ENCODE data around the gene CNTN5.

Gene CNTN5

DNA sequence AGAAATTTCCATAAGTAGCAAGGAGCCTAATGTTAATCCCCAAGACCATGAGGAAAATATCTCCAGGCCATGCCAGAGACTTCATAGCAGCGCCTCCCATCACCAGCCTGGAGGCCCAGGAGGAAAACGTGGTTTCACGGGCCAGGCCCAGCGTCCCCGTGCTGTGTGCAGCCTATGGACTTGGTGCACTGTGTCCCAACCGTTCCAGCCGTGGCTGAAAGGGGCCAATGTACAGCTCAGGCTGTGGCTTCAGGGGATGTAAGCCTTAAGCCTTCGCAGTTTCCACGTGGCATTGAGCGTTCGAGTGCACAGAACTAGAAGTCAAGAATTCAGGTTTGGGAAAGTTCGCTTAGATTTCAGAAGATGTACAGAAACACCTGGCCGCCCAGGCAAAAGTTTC lies 510.7 kb downstream of the CNTN5 start:
- FAIRE-seq = no peak

DNA sequence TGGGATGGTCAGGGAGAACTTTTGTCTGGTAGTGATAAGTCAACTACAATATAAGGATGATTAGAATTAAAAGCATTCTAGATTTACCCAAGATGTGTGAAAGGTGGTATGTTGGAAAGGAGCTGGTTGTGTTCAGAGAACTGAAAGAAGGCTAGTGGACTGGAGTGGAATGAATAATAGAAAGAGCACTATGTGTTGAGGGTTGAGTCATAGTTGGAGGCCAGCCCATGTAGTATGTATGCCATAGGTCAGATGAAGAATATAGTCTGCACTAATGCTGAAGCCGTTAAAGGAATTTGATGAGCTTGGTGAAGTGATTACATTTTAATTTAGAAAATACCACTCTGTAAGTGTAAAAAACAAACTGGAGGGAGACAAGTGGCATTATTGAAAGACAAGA lies 514.1 kb downstream of the CNTN5 start:
- no peak for FAIRE-seq

- no peak for FAIRE-seq
Observed at GRCh38 chr11:99535406-99535805, 514.7 kb downstream of the CNTN5 start.

DNA sequence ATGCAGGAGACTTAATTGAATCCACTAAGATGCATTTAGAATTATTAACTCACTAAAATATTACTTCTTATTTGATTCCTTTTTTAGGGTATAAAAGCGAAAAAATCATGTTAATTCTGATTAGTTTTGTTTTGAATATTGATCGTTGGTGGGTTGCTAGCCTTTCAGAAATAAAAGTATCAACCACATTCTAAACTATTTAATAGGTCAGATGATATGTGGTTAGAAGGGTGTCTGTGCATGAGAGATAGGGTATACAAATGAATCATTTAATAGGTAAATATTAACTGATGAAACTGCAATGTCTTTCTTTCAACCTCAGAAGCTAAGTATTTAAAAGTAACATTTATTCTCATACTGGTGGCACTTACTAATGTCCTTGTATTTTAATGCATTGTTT lies 515.1 kb downstream of the CNTN5 start:
- no peak for FAIRE-seq

DNA sequence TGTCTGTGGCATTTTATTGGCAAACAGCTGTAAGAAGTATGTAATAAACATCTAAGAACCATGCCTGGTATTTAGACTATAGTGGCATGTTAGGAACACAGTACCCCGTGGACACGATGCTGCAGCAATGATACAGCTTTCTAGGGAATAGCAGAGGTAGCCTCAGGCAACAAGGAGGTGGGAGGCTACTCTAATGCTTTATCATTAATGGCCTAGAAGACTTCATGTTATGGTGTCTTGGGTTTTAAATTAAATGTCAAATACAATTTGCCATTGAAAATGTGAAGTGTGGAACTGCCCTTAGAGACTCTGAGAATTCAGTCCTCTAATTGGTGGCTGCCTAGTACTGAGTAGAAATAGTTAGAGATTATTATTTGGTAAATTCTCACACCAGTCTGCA lies 516.9 kb downstream of the CNTN5 start:
- no peak for FAIRE-seq

DNA sequence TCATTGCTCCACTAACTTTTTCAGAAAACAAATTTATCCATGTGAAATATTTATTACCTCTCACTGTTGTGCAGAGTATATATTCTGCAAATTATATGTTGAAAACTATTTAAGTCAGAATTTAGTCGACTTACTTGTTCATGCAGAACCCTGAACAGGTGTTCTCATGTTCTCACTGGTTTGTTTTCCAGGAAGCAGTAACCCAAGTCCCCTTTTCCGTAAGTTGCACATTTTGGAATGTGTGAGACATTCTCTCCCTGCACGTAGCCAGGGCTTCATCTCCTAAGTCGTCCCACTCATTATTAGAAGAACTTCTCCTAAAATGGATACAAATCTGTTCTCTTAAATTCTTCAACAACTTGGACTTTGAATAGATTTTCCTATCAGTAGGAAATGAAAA lies 524.9 kb downstream of the CNTN5 start:
- FAIRE-seq = no peak

GRCh38 chr11:99548264-99548663 lies 527.5 kb downstream of the CNTN5 start:
- no peak for FAIRE-seq

DNA sequence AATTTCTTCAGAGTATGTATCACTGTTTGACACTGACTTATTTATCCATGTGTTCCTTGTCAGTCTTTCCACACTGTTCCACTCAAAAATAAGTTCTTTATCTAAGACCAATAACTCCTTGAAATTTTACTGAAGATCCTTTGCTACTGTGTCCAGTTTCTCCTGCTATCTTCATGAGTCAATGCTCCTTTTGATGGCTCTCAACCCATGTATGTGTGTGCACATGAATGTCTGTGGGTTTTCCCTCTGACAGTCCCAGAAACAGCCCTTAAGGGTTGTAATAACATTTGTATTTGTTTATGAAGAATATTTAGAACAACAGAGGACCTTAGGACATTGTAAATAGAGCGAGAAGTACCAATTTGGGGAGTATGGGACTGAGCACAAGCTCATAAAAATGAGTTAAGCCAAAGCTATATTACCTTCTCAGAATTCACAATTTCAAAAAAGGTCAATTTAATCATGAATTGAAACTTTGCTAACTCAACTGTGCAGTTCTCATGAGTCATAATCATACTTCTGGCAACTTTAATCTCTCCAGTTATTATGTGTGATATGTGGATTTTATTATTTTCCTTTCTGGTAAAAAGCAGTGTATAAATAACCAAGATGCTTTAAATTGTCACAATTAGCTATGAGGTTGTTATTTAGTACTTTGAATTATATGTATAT lies 533.6 kb downstream of the CNTN5 start:
- FAIRE-seq = no peak

- FAIRE-seq = no peak
Observed at GRCh38 chr11:99555486-99555885, 534.7 kb downstream of the CNTN5 start.

DNA sequence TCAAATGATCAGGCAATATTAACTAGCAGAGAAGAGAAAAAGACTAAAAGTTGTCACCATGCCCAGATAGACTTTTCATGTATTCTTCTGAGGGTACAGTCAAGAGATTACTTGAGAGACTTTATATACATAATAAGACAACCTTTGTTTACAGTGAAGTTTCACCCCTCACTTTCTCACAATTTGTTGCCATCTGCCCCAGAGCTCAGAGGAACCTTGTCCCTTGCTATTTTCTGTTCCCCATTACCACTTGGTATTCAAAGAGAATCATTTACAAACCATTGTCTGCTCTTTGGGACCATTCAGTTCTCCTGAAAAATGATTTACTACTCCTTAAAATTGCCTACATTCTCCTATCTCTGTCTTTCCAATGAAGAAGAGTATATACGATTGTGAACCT lies 544.6 kb downstream of the CNTN5 start:
- no peak for FAIRE-seq

DNA sequence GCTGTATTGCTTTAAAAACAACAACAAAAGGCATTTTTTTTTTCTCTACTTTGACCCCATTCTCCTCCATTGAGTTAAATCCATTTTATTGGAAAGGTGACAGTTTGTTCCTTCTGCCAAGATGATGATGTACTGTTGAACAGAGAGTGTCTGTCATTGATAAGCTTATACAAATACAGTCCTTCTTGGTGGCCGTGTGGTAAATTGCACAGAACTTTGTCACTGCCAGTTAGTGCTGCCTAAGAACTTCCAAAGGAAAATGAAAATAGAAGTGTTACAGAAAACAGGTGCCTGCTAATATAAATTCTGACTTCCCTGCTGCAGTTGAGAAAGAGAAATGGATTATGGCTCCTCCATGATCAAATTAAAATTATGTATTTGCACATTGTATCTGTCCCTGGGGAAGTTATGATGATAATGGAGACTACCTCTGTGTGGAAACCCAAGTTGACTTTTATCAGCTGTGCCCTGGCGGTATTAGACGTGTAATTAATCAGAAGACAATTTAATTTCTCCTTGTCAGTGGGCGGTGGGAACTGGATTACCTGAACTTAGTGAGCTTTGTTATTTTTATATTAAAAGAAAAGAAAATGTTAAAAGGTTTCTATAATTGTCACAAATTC lies 546.7 kb downstream of the CNTN5 start:
- FAIRE-seq = no peak

GRCh38 chr11:99568808-99569207 lies 548.1 kb downstream of the CNTN5 start:
- no peak for FAIRE-seq

DNA sequence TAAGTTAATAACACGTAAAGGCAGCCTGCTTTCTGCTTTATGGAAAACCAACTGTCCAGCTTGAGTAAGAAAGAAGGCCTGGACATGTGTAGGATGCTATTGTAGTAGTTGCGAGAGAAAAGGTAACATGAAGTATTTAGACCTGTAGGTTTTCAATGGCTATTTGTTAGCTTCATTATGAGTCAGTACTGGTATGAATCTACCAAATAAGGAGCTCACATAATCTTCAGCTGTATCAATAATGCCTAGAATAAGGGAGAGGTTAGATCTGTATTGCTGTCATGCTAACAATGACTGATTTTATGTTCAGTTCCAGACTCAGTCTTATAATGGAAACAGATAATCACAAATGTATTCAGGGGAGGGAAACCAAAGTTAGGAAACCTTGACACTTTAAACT lies 550.3 kb downstream of the CNTN5 start:
- FAIRE-seq = no peak

GRCh38 chr11:99584830-99585229 lies 564.1 kb downstream of the CNTN5 start:
- no peak for FAIRE-seq

- no peak for FAIRE-seq
Observed at GRCh38 chr11:99585606-99586005, 564.9 kb downstream of the CNTN5 start.

DNA sequence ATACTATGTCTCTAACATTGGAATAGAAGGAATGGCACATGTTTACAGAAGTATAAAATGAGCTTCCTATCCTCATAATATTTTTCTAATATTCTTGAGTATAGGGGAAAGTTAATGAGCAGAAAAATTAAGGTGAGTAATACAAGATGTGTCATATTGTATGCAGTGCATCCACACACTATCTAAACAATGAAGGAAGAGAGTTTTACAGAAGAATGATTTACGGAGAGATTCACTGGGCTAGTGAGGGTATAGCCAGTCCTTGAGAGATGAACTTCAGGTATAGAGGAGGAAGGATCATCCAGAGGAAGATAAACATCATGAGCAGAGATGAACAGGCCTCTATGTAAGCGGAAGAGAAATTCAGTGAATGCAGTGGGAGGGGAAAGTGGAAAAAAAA lies 569.0 kb downstream of the CNTN5 start:
- no peak for FAIRE-seq

GRCh38 chr11:99592266-99592665 lies 571.5 kb downstream of the CNTN5 start:
- FAIRE-seq = no peak

- no peak for FAIRE-seq
Observed at GRCh38 chr11:99593197-99593596, 572.4 kb downstream of the CNTN5 start.

GRCh38 chr11:99601179-99601578 lies 580.4 kb downstream of the CNTN5 start:
- FAIRE-seq = no peak

GRCh38 chr11:99614352-99614751 lies 593.6 kb downstream of the CNTN5 start:
- FAIRE-seq = no peak

GRCh38 chr11:99630629-99631028 lies 609.9 kb downstream of the CNTN5 start:
- no peak for FAIRE-seq

GRCh38 chr11:99631618-99632017 lies 610.9 kb downstream of the CNTN5 start:
- FAIRE-seq = no peak

DNA sequence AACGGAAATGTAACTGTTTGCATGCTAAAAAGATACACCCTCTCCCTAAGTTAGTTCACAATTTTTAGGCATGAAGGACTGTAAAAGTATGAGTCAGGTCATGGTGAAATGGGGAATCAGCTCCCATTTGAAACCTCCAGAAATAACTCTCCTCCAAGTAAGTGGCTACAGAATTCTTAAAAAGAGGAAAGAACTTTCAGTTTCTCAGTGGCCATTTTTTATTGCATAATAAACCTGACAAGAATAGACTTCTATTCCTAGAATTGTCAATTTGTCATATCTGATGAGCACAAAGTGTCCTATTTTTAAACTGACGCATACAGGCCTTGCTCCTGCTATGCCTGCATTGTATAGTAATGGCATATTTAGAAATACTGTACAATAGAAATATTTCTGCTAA lies 612.2 kb downstream of the CNTN5 start:
- no peak for FAIRE-seq

DNA sequence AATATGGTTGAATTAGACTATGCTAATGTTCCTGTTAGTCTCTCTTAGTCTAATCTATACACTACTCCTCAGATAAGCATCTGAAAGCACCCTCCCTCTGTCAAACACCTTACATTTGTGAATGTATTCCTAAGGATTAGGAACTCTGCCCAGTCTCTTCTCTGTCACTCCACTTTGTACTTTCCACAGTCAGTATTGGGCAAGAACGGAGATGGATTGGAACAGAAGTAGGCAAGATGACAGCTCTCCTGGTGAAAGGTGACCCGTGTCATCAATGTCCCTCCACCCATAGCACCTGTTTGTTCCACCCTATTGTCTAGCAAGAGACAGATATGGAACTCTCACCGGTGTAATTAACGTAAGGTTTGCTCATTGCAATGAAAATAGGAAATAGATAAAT lies 613.8 kb downstream of the CNTN5 start:
- no peak for FAIRE-seq

- no peak for FAIRE-seq
Observed at GRCh38 chr11:99638073-99638553, 617.4 kb downstream of the CNTN5 start.

All from TTC549 (cell line).